Activated B cell treated with CpG ODN at 0.5 μM for 24 hours (primary cell): Measurements from ENCODE around the gene SLC25A42. TPM values are rescaled to one million over a fixed set of nuclear protein-coding genes. Genes with fewer than 3 reads are reported as not detected.

ENCODE experiments used
- ATAC-seq: fragments of 200-7000 bp; cut with Tn5 transposase; one replicate; pipeline ENCODE4 v1.10.0; 2021; ENCODE audit warnings: low read depth, mild to moderate bottlenecking, moderate library complexity
- CTCF ChIA-PET: fragments of 350-600 bp; sonication (Branson Sonifier 250); formaldehyde crosslinking; loops from one replicate; lab custom pipeline; 2021; ENCODE audit warnings: antibody characterized with exemption; lab: Charles Lee
- POLR2A ChIA-PET: fragments of 350-600 bp; sonication (Branson Sonifier 250); formaldehyde crosslinking; loops from one replicate; lab custom pipeline; 2021; ENCODE audit warnings: antibody characterized with exemption; lab: Charles Lee
- DNase-seq: peaks from one replicate; pipeline ENCODE4 v3.0.0; 2022
- H3K27ac Mint-ChIP-seq: one replicate; pipeline ENCODE4 v1.8.0; 2020; ENCODE audit warnings: mixed read lengths
- H3K27me3 Mint-ChIP-seq: one replicate; pipeline ENCODE4 v1.8.0; 2021; ENCODE audit warnings: mixed read lengths
- H3K36me3 Mint-ChIP-seq: one replicate; pipeline ENCODE4 v1.8.0; 2021; ENCODE audit warnings: low read depth, mixed read lengths
- H3K4me1 Mint-ChIP-seq: one replicate; pipeline ENCODE4 v1.8.0; 2021; ENCODE audit warnings: mixed read lengths
- H3K4me3 Mint-ChIP-seq: one replicate; pipeline ENCODE4 v1.8.0; 2020; ENCODE audit warnings: mild to moderate bottlenecking, mixed read lengths
- H3K9me3 Mint-ChIP-seq: one replicate; pipeline ENCODE4 v1.8.0; 2020; ENCODE audit warnings: mixed read lengths
- CTCF ChIP-seq: fragments of 200-600 bp; IDR thresholded peaks from one replicate; pipeline ENCODE4 v1.8.0; 2022; ENCODE audit warnings: antibody characterized with exemption, mild to moderate bottlenecking
- intact Hi-C: fragments of 100-400 bp; cut with micrococcal nuclease; formaldehyde crosslinking; loops from one replicate; pipeline ENCODE4 v1.15.1; 2024
- total RNA-seq: library from RNA; stranded (reverse); gene quantifications from 2 replicates; pipeline ENCODE4 v1.2.3, GENCODE V29; 2022

Gene SLC25A42
- total RNA-seq, 1 donor from 2014 or later, result 17.5 TPM

GRCh38 chr19:19056636-19057275, 7.0 kb upstream of the SLC25A42 start:
- intact Hi-C loops, result no loop called here
- no peaks in the 10 kb centered on the region for H3K27me3 Mint-ChIP-seq
- peaks cover 63% of the 10 kb centered on the region for H3K36me3 Mint-ChIP-seq
- ATAC-seq, result no peak
- DNase-seq, result no peak
- H3K4me3 Mint-ChIP-seq, result no peak overlapping the region
- POLR2A ChIA-PET, result no interaction called here
- CTCF ChIA-PET, result interaction anchor here (0.6 kb wide), 1 partner anchor 82 kb away, joined by 3 read pairs; no protein-coding TSS in a partner anchor
- no peaks in the 10 kb centered on the region for H3K9me3 Mint-ChIP-seq
- TF ChIP-seq CTCF, result no peak
- no peak overlapping the region for H3K27ac Mint-ChIP-seq
- no peaks in the 10 kb centered on the region for H3K4me1 Mint-ChIP-seq

GRCh38 chr19:19057317-19057716, 6.5 kb upstream of the SLC25A42 start:
- no peak for DNase-seq
- intact Hi-C loops, result no loop called here
- ChIA-PET CTCF (interaction anchor here (0.6 kb wide), 1 partner anchor 82 kb away, joined by 3 read pairs; no protein-coding TSS in a partner anchor), POLR2A (interaction anchor here (0.6 kb wide), 1 partner anchor 260 kb away, joined by 3 read pairs; no protein-coding TSS in a partner anchor)
- no peaks in the 10 kb centered on the region for H3K9me3 Mint-ChIP-seq
- ATAC-seq, result no peak
- H3K27me3 Mint-ChIP-seq, result no peaks in the 10 kb centered on the region
- no peak for TF ChIP-seq CTCF
- peaks cover 58% of the 10 kb centered on the region for H3K36me3 Mint-ChIP-seq
- H3K27ac Mint-ChIP-seq, result no peak overlapping the region
- H3K4me3 Mint-ChIP-seq, result no peak overlapping the region
- H3K4me1 Mint-ChIP-seq, result no peaks in the 10 kb centered on the region

- TF ChIP-seq CTCF, result no peak
- H3K27me3 Mint-ChIP-seq, result no peaks in the 10 kb centered on the region
- peaks cover 3% of the 10 kb centered on the region for H3K4me1 Mint-ChIP-seq
- H3K9me3 Mint-ChIP-seq, result no peaks in the 10 kb centered on the region
- no peak overlapping the region for H3K27ac Mint-ChIP-seq
- DNase-seq (no peak), ATAC-seq (no peak)
- peaks cover 55% of the 10 kb centered on the region for H3K36me3 Mint-ChIP-seq
- no peak overlapping the region for H3K4me3 Mint-ChIP-seq
- ChIA-PET POLR2A (interaction anchor here (0.6 kb wide), 1 partner anchor 260 kb away, joined by 3 read pairs; no protein-coding TSS in a partner anchor), CTCF (no interaction called here)
- intact Hi-C loops, result no loop called here
Measured at GRCh38 chr19:19057720-19058119, 6.1 kb upstream of the SLC25A42 start.

GRCh38 chr19:19059018-19059836, 4.6 kb upstream of the SLC25A42 start:
- no peak for TF ChIP-seq CTCF
- no peak for DNase-seq
- Mint-ChIP-seq H3K4me1 (peaks cover 14% of the 10 kb centered on the region), H3K9me3 (no peaks in the 10 kb centered on the region), H3K27me3 (no peaks in the 10 kb centered on the region), H3K4me3 (no peak overlapping the region), H3K36me3 (peaks cover 47% of the 10 kb centered on the region), H3K27ac (no peak overlapping the region)
- ChIA-PET POLR2A (interaction anchor here (0.6 kb wide), 1 partner anchor 79 kb away, joined by 3 read pairs; the partner anchor contains the start of gene TMEM161A), CTCF (no interaction called here)
- intact Hi-C loops, result no loop called here
- no peak for ATAC-seq
